HG03095 (cell line): ENCODE results near the gene LAMA3.

Experiments
- ATAC-seq: cut with Tn5 transposase; IDR thresholded peaks from one replicate; pipeline ENCODE4 v1.9.1; 2021; ENCODE audit warnings: moderate library complexity; ENCODE audit not compliant: unreplicated experiment

The LAMA3 gene

GRCh38 chr18:23963443-23964165 is 274.4 kb downstream of the LAMA3 start:
- ATAC-seq, result no peak

- ATAC-seq, result no peak
Measured at GRCh38 chr18:23964282-23965238, 275.3 kb downstream of the LAMA3 start.

- ATAC-seq, result no peak
Measured at GRCh38 chr18:23966909-23967308, 277.7 kb downstream of the LAMA3 start.

- no peak for ATAC-seq
Measured at GRCh38 chr18:23967321-23968089, 278.3 kb downstream of the LAMA3 start.

- ATAC-seq, result no peak
Measured at GRCh38 chr18:23968638-23969604, 279.7 kb downstream of the LAMA3 start.

- no peak for ATAC-seq
Measured at GRCh38 chr18:23969664-23970063, 280.4 kb downstream of the LAMA3 start.

- no peak for ATAC-seq
Measured at GRCh38 chr18:23970161-23971096, 281.2 kb downstream of the LAMA3 start.

- no peak for ATAC-seq
Measured at GRCh38 chr18:23971097-23971440, 281.8 kb downstream of the LAMA3 start.

- ATAC-seq, result no peak
Measured at GRCh38 chr18:23971666-23972230, 282.5 kb downstream of the LAMA3 start.

GRCh38 chr18:23972453-23972852 is 283.2 kb downstream of the LAMA3 start:
- ATAC-seq, result no peak

- no peak for ATAC-seq
Measured at GRCh38 chr18:23977103-23977502, 287.9 kb downstream of the LAMA3 start.

GRCh38 chr18:23977719-23978483 is 288.6 kb downstream of the LAMA3 start:
- no peak for ATAC-seq

GRCh38 chr18:23981369-23981980 is 292.2 kb downstream of the LAMA3 start:
- peak; percentile 97 for ATAC-seq

- no peak for ATAC-seq
Measured at GRCh38 chr18:23982155-23983079, 293.2 kb downstream of the LAMA3 start.

GRCh38 chr18:23983112-23983511 is 293.9 kb downstream of the LAMA3 start:
- no peak for ATAC-seq

GRCh38 chr18:23986600-23987359 is 297.5 kb downstream of the LAMA3 start:
- ATAC-seq, result peak; percentile 66
